GM12874 (cell line): ENCODE results near the gene UNC13B.
A peak's percentile ranks its signal among the peaks of the same experiment; 100 is the strongest.

Experiments used
- CTCF ChIP-seq: IDR thresholded peaks from 2 replicates; pipeline ENCODE4 v1.5.1; 2011; ENCODE audit warnings: low read depth, mild to moderate bottlenecking, control low read depth, low read length, moderate library complexity; ENCODE audit not compliant: insufficient read depth

UNC13B gene

DNA sequence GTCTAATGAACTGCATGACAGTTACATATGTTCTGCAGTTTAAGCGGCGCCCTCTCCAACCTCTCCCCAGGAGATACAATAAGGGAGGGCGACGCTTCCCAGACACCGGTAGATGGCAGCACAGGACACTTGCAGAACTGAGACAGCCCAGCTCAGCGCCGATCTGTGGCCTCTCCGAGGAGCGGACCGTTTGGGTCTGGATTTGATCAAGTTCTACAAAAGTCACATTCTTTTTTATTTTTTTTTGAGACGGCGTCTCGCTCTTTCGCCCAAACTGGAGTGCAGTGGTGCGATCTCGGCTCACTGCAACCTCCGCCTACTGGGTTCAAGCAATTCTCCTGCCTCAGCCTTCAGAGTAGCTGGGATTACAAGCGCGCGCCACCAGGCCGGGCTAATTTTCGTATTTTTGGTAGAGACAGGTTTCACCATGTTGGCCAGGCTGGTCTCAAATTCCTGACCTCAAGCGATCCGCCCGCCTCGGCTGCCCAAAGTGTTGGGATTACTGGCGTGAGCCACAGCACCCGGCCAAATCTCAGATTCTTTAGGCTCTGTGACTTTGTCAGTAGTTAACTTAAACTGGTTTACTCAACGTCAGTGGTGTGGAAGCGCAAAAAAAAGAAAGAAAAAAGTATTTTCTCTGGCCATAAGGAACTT, 44.8 kb upstream of the UNC13B start:
- TF ChIP-seq CTCF, result peak; percentile 89

DNA sequence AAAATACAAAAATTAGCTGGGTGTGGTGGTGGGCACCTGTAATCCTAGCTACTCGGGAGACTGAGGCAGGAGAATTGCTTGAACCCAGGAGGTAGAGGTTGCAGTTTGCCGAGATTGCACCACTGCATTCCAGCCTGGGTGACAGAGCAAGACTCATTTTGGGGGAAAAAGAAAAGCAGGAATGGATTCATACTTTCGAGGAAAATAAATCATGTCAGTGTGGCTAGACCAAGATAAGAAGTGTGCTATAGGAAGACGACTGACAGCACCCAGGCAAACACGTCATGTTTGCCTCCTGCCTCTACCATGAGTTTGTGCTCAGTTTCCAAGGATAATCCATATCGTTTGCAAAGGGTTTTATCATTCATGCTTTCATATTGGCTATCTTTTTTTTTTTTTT, 26.9 kb upstream of the UNC13B start:
- TF ChIP-seq CTCF, result no peak

GRCh38 chr9:35135988-35136387, 25.8 kb upstream of the UNC13B start:
- TF ChIP-seq CTCF, result no peak

DNA sequence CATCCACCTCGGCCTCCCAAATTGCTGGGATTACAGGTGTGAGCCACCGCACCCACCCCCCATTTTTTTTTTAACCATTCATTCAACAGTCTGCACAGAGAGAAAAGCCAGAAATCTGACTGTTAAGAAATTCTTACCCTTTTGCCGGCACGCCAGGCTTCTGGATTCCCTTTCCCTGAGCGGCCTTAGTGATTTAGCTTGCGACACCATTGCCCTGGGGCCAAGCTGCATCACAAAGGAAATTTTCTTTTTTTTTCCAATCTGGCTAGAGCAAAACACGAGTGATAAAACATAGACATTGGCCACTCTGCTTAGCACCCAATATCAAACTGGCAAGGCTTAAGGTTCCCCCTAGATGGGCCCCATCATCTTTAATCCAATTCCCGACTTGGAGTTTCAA, 24.9 kb upstream of the UNC13B start:
- no peak for TF ChIP-seq CTCF

- no peak for TF ChIP-seq CTCF
Observed at GRCh38 chr9:35140093-35140492, 21.7 kb upstream of the UNC13B start.

GRCh38 chr9:35142037-35142436, 19.8 kb upstream of the UNC13B start:
- no peak for TF ChIP-seq CTCF

GRCh38 chr9:35152926-35153325, 8.9 kb upstream of the UNC13B start:
- TF ChIP-seq CTCF, result no peak

DNA sequence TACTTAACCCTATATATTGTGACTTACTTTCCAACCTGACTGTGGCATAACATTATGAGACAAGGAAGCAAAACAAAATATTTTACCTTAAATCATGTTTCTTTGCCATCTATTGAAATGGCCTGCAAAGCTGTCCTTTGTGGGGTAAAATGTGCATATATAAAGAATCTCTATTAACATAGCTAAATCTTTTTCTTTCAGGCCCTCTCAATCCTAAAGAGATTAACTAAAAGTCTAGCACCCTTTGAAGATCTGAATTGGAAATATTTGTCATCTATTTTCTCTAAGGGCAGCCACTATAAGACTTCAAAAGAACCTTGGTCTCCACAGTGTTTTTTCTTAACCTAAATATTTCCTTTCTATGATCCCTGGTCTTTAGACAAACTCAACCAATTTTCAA, 5.0 kb upstream of the UNC13B start:
- no peak for TF ChIP-seq CTCF
